K562 (cell line): ENCODE data around the gene MAP4K1. TPM values are rescaled to one million over a fixed set of nuclear protein-coding genes. Genes with fewer than 3 reads are reported as not detected.

Experiments
- CCNT2 ChIP-seq: IDR thresholded peaks from 2 replicates; pipeline ENCODE4 v1.6.1; 2011; ENCODE audit warnings: borderline replicate concordance, low read depth, mild to moderate bottlenecking, moderate library complexity, mixed read lengths, low read length; ENCODE audit not compliant: insufficient read length; ENCODE audit errors: extremely low read depth
- CGGBP1 ChIP-seq: fragments of 250-450 bp; sonication (Bioruptor Pico); IDR thresholded peaks from 2 replicates; pipeline ENCODE4 v1.9.0; 2021; ENCODE audit warnings: mild to moderate bottlenecking
- DDX20 ChIP-seq: fragments of 450-650 bp; IDR thresholded peaks from 2 replicates; pipeline ENCODE4 v1.6.1; 2016; ENCODE audit warnings: missing genetic modification characterization, low read depth, mild to moderate bottlenecking, missing compliant biosample characterization, moderate library complexity
- E2F1 ChIP-seq: sonication (generic); formaldehyde crosslinking; IDR thresholded peaks from 2 replicates; pipeline ENCODE4 v1.8.1; 2023; ENCODE audit warnings: mild to moderate bottlenecking, missing genetic modification reagents, moderate library complexity
- KLF1 ChIP-seq: fragments of 450-650 bp; IDR thresholded peaks from 2 replicates; pipeline ENCODE4 v1.6.1; 2016; ENCODE audit warnings: missing genetic modification characterization, missing compliant biosample characterization
- MAX ChIP-seq: sonication (generic); formaldehyde crosslinking; IDR thresholded peaks from 2 replicates; pipeline ENCODE4 v1.9.0; 2022; ENCODE audit warnings: mild to moderate bottlenecking, missing genetic modification reagents
- MEIS2 ChIP-seq: fragments of 450-650 bp; IDR thresholded peaks from 2 replicates; pipeline ENCODE4 v1.6.1; 2014; ENCODE audit warnings: mild to moderate bottlenecking; ENCODE audit not compliant: partially characterized antibody
- NFIC ChIP-seq: fragments of 450-650 bp; IDR thresholded peaks from 2 replicates; pipeline ENCODE4 v1.6.1; 2017; ENCODE audit warnings: mild to moderate bottlenecking, inconsistent platforms
- NR4A1 ChIP-seq, 2 experiments: fragments of 250-450 bp in 1 of 2; fragments of 450-650 bp in 1 of 2; sonication (Bioruptor Pico) in 1 of 2; IDR thresholded peaks; 2 replicates each; pipeline versions ENCODE4 v1.4.0 to v1.6.1; 2016 to 2020; ENCODE audit warnings: mild to moderate bottlenecking in 2 of 2, missing compliant biosample characterization in 1 of 2, missing genetic modification characterization in 1 of 2, moderate library complexity in 1 of 2
- PTRF ChIP-seq: fragments of 450-650 bp; IDR thresholded peaks from 2 replicates; pipeline ENCODE4 v1.6.1; 2016; ENCODE audit warnings: mild to moderate bottlenecking, missing genetic modification characterization, missing compliant biosample characterization
- SIN3A ChIP-seq, 2 experiments: fragments of 150-350 bp in 1 of 2; IDR thresholded peaks; 2 replicates each; pipeline ENCODE4 v1.6.1; 2011 to 2016; ENCODE audit warnings: borderline replicate concordance in 2 of 2, low read depth in 2 of 2, low read length in 2 of 2, mild to moderate bottlenecking in 2 of 2, moderate library complexity in 2 of 2; ENCODE audit not compliant: control insufficient read depth in 1 of 2
- STAG1 ChIP-seq: sonication (generic); formaldehyde crosslinking; IDR thresholded peaks from 2 replicates; pipeline ENCODE4 v1.5.0; 2020; ENCODE audit warnings: missing genetic modification reagents, borderline replicate concordance
- SUPT5H ChIP-seq: fragments of 450-650 bp; IDR thresholded peaks from 2 replicates; pipeline ENCODE4 v1.6.1; 2016
- TBP ChIP-seq: optimal IDR thresholded peaks from 2 replicates; pipeline ENCODE3; 2011; ENCODE audit warnings: low read depth, low read length, improper control_type of control experiment
- TCF3 ChIP-seq: sonication (generic); formaldehyde crosslinking; IDR thresholded peaks from 2 replicates; pipeline ENCODE4 v1.4.0; 2020; ENCODE audit warnings: mild to moderate bottlenecking, missing genetic modification reagents
- ZBTB2 ChIP-seq: fragments of 450-650 bp; IDR thresholded peaks from 2 replicates; pipeline ENCODE4 v1.6.1; 2016; ENCODE audit warnings: antibody characterized with exemption
- ZC3H4 ChIP-seq: sonication (generic); formaldehyde crosslinking; IDR thresholded peaks from 2 replicates; pipeline ENCODE4 v1.9.0; 2021; ENCODE audit warnings: missing genetic modification reagents, borderline replicate concordance
- ZNF609 ChIP-seq: sonication (generic); formaldehyde crosslinking; IDR thresholded peaks from 2 replicates; pipeline ENCODE4 v1.8.1; 2023; ENCODE audit warnings: missing genetic modification reagents, mild to moderate bottlenecking, borderline replicate concordance
- ZNF766 ChIP-seq: fragments of 200-800 bp; sonication (Bioruptor generic); conservative IDR thresholded peaks from 2 replicates; pipeline ENCODE4 v1.6.1; 2016; ENCODE audit warnings: missing genetic modification characterization, missing compliant biosample characterization
- polyA plus RNA-seq, 8 experiments: library from polyadenylated mRNA; depleted of rRNA in 4 of 8; stranded (reverse) in 5 of 8; unstranded in 3 of 8; fragments of >200 nt; fragmentation: Nextera tagmentation in 2 of 8; fragmentation: Illumina TruSeq in 1 of 8; extraction: Ambion mirVana in 2 of 8; extraction: Trizol in 1 of 8; gene quantifications; 2 replicates each; pipeline versions ENCODE4 v1.2.1 to v1.2.3, GENCODE V29; 2011 to 2014; ENCODE audit warnings: inconsistent platforms in 1 of 8, missing spikeins in 1 of 8
- total RNA-seq, 7 experiments: library from RNA; depleted of rRNA in 6 of 7; stranded (reverse); fragments of >200 nt in 6 of 7; fragmentation: Illumina TruSeq in 2 of 7; extraction: Trizol in 2 of 7; gene quantifications; 2 replicates each; pipeline versions ENCODE4 v1.2.1 to v1.2.3, GENCODE V29; 2011 to 2021; ENCODE audit warnings: low replicate concordance in 1 of 7

Gene MAP4K1
- total and polyA plus RNA-seq, 9 of the 15 experiments (the other 6 are each of a cell fraction or from before 2014, with no cell fraction given) = 0.14 to 3.2 (median 0.73) TPM; not detected in 1

- TF ChIP-seq NR4A1 (CRISPR knock-in tag; IDR thresholded peaks at IDR 0.05) = no peak
- peak; percentile 31; the same call in 1 of the 2 replicates for TF ChIP-seq NR4A1 (tag; IDR thresholded peaks at IDR 0.05)
- TF ChIP-seq CGGBP1 (CRISPR knock-in tag) = 0 out of 2 replicates have a peak, but pooled peaks have one; percentile 81
- peak; percentile 95 for TF ChIP-seq SUPT5H
- TF ChIP-seq ZNF609 (CRISPR knock-in tag) = no peak
- TF ChIP-seq E2F1 = peak; percentile 88; the same call in 1 of the 2 replicates
- TF ChIP-seq MAX (CRISPR knock-in tag) = no peak
- peak; percentile 95 for TF ChIP-seq KLF1 (tag)
- peak; percentile 62 for TF ChIP-seq TBP
- TF ChIP-seq MEIS2 = peak; percentile 99
- no peak for TF ChIP-seq PTRF (tag)
- TF ChIP-seq CCNT2 = peak; percentile 65
- TF ChIP-seq DDX20 (tag) = no peak
- TF ChIP-seq NFIC = peak; percentile 29; the same call in 1 of the 2 replicates
- peak; percentile 48; the same call in 1 of the 2 replicates for TF ChIP-seq ZBTB2
- peak; percentile 88 for TF ChIP-seq ZNF766
- peak; percentile 30; the same call in 1 of the 2 replicates for TF ChIP-seq TCF3
- TF ChIP-seq ZC3H4 (CRISPR knock-in tag) = peak; percentile 82; the same call in 1 of the 2 replicates
- TF ChIP-seq STAG1 = peak; percentile 39; the same call in 1 of the 2 replicates
- TF ChIP-seq SIN3A (IDR thresholded peaks at IDR 0.05; ENCODE audit: borderline replicate concordance in 2 of 2, control insufficient read depth in 1 of 2, low read depth in 2 of 2, low read length in 2 of 2) = peak; percentile 77 to 78; a peak in 2 of 4 replicates
These were observed 29.7 kb upstream of the MAP4K1 start, which contains the start of gene ACTN4 (continued) for GRCh38 chr19:38647368-38647965.
